GM23338 (cell line): Measurements from ENCODE around the gene SPAG16.

Source experiments
- EZH2 ChIP-seq: fragments of 200-600 bp; sonication (generic); IDR thresholded peaks from one replicate; pipeline ENCODE4 v1.8.0; 2017; ENCODE audit warnings: antibody characterized with exemption, mild to moderate bottlenecking, low read depth; ENCODE audit not compliant: unreplicated experiment
- JUNB ChIP-seq: IDR thresholded peaks from one replicate; pipeline ENCODE4 v1.6.1; 2016; ENCODE audit warnings: antibody characterized with exemption; ENCODE audit not compliant: unreplicated experiment
- STAT1 ChIP-seq: IDR thresholded peaks from one replicate; pipeline ENCODE4 v1.6.1; 2016; ENCODE audit warnings: antibody characterized with exemption; ENCODE audit not compliant: unreplicated experiment
- TF ChIP-seq, protein P1 (sequence below): IDR thresholded peaks from one replicate; pipeline ENCODE4 v1.6.1; 2018; ENCODE audit warnings: antibody characterized with exemption; ENCODE audit not compliant: unreplicated experiment
- TF ChIP-seq, protein P2 (sequence below), 2 experiments: fragments of 200-600 bp in 1 of 2; sonication (generic) in 1 of 2; conservative IDR thresholded peaks; 2 replicates each; pipeline versions ENCODE4 v1.5.1 to v1.6.1; 2016 to 2017; ENCODE audit warnings: antibody characterized with exemption in 2 of 2, low read depth in 2 of 2, mild to moderate bottlenecking in 2 of 2, moderate library complexity in 1 of 2

DNA sequence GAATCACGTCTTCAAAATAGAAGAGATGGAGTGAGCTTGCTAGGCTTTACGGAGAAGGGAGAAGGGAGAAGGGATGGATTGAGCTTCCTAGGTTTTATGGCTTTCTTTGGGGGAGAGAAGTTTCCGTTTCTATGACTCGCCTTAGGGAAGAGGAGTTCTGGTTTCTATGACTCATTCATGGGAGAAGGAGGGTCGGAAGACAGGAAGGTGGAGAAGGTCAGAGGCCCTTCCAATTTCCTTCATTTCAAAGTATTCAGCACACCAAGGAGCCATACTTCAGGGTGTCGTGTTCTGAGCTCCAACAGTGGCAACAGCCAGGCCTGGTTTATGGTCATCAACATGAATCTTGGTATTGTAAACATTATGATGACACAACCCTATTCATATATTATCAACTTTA is 841.9 kb downstream of the SPAG16 start:
- TF ChIP-seq EZH2 (no peak), STAT1 (no peak), JUNB (no peak)
- TF ChIP-seq, protein P1, sequence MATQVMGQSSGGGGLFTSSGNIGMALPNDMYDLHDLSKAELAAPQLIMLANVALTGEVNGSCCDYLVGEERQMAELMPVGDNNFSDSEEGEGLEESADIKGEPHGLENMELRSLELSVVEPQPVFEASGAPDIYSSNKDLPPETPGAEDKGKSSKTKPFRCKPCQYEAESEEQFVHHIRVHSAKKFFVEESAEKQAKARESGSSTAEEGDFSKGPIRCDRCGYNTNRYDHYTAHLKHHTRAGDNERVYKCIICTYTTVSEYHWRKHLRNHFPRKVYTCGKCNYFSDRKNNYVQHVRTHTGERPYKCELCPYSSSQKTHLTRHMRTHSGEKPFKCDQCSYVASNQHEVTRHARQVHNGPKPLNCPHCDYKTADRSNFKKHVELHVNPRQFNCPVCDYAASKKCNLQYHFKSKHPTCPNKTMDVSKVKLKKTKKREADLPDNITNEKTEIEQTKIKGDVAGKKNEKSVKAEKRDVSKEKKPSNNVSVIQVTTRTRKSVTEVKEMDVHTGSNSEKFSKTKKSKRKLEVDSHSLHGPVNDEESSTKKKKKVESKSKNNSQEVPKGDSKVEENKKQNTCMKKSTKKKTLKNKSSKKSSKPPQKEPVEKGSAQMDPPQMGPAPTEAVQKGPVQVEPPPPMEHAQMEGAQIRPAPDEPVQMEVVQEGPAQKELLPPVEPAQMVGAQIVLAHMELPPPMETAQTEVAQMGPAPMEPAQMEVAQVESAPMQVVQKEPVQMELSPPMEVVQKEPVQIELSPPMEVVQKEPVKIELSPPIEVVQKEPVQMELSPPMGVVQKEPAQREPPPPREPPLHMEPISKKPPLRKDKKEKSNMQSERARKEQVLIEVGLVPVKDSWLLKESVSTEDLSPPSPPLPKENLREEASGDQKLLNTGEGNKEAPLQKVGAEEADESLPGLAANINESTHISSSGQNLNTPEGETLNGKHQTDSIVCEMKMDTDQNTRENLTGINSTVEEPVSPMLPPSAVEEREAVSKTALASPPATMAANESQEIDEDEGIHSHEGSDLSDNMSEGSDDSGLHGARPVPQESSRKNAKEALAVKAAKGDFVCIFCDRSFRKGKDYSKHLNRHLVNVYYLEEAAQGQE, result no peak
- TF ChIP-seq, protein P2, sequence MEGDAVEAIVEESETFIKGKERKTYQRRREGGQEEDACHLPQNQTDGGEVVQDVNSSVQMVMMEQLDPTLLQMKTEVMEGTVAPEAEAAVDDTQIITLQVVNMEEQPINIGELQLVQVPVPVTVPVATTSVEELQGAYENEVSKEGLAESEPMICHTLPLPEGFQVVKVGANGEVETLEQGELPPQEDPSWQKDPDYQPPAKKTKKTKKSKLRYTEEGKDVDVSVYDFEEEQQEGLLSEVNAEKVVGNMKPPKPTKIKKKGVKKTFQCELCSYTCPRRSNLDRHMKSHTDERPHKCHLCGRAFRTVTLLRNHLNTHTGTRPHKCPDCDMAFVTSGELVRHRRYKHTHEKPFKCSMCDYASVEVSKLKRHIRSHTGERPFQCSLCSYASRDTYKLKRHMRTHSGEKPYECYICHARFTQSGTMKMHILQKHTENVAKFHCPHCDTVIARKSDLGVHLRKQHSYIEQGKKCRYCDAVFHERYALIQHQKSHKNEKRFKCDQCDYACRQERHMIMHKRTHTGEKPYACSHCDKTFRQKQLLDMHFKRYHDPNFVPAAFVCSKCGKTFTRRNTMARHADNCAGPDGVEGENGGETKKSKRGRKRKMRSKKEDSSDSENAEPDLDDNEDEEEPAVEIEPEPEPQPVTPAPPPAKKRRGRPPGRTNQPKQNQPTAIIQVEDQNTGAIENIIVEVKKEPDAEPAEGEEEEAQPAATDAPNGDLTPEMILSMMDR (conservative IDR thresholded peaks at IDR 0.05; ENCODE audit: low read depth in 2 of 2), result no peak
